Measurements from ENCODE around the gene OTOL1.
"Not testable (repeated sequence)": the region's sequence is repeated elsewhere in the genome, so short reads cannot be mapped to it uniquely, and the experiment has no call there.

The OTOL1 gene

DNA sequence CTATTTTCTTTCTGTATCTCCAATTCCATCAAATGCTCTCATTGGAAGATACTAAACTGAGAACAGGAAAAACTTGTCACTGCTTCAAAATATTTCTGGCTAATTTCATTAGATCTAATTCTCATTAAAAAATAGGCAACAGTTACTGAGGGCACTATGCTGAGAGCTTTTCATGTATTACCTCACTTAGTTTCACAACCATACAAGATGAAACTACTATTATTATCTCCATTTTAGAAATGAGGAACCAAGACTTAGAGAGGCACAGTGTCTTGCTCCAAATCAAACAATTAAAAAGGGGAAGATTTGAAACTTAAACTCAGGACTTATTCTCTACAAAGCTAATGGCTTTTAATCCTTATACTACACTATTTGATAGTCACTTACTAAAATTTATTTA lies 7.2 kb upstream of the OTOL1 start:
- Histone ChIP-seq H3K27me3 (ENCODE audit: control insufficient read depth, insufficient read depth, low read length) (no peaks in the 10 kb centered on the region), H3K4me3 (ENCODE audit: low read length) (no peak overlapping the region), H3K36me3 (ENCODE audit: control insufficient read depth, insufficient read depth, low read length) (no peaks in the 10 kb centered on the region), H3K9ac (ENCODE audit: low read length) (no peak overlapping the region), H3K27ac (ENCODE audit: low read depth, low read length) (no peak overlapping the region), H3K4me1 (ENCODE audit: control insufficient read depth, insufficient read depth, low read length) (no peaks in the 10 kb centered on the region)

DNA sequence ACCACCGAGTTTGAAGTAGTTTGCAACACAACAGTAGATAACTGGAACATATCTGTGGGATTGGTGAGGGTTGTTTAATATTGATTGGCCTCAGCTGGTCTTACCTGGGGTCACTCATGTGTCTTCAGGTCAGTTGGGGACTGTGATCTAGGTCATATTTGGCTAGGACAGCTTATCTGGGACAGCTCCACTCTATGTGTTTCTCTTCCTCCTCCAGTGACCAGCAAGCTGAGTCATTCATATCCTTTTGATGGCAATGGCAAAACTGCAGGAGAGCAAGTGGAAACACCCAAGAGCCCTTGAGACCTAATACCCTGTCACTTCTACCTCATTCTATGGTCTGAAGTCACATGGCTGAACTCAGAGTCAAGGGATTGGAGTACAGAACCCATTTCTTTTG lies 5.8 kb upstream of the OTOL1 start:
- not testable (repeated sequence) for H3K36me3 ChIP-seq (ENCODE audit: control insufficient read depth, insufficient read depth, low read length); H3K27me3 ChIP-seq (ENCODE audit: control insufficient read depth, insufficient read depth, low read length); H3K4me3 ChIP-seq (ENCODE audit: low read length); H3K4me1 ChIP-seq (ENCODE audit: control insufficient read depth, insufficient read depth, low read length); H3K9ac ChIP-seq (ENCODE audit: low read length); H3K27ac ChIP-seq (ENCODE audit: low read depth, low read length)

- no peak overlapping the region for H3K27ac ChIP-seq (ENCODE audit: low read depth, low read length)
- no peaks in the 10 kb centered on the region for H3K36me3 ChIP-seq (ENCODE audit: control insufficient read depth, insufficient read depth, low read length)
- H3K4me1 ChIP-seq (ENCODE audit: control insufficient read depth, insufficient read depth, low read length) = no peaks in the 10 kb centered on the region
- no peak overlapping the region for H3K9ac ChIP-seq (ENCODE audit: low read length)
- H3K27me3 ChIP-seq (ENCODE audit: control insufficient read depth, insufficient read depth, low read length) = no peaks in the 10 kb centered on the region
- no peak overlapping the region for H3K4me3 ChIP-seq (ENCODE audit: low read length)
Observed at GRCh38 chr3:161498259-161498921, 1.8 kb downstream of the OTOL1 start.

- H3K36me3 ChIP-seq (ENCODE audit: control insufficient read depth, insufficient read depth, low read length) = no peaks in the 10 kb centered on the region
- H3K27ac ChIP-seq (ENCODE audit: low read depth, low read length) = no peak overlapping the region
- no peaks in the 10 kb centered on the region for H3K4me1 ChIP-seq (ENCODE audit: control insufficient read depth, insufficient read depth, low read length)
- no peaks in the 10 kb centered on the region for H3K27me3 ChIP-seq (ENCODE audit: control insufficient read depth, insufficient read depth, low read length)
- no peak overlapping the region for H3K4me3 ChIP-seq (ENCODE audit: low read length)
- no peak overlapping the region for H3K9ac ChIP-seq (ENCODE audit: low read length)
Observed at GRCh38 chr3:161500068-161500796, 3.6 kb downstream of the OTOL1 start.

- Histone ChIP-seq H3K4me3 (ENCODE audit: low read length) (no peak overlapping the region), H3K4me1 (ENCODE audit: control insufficient read depth, insufficient read depth, low read length) (no peaks in the 10 kb centered on the region), H3K36me3 (ENCODE audit: control insufficient read depth, insufficient read depth, low read length) (no peaks in the 10 kb centered on the region), H3K27me3 (ENCODE audit: control insufficient read depth, insufficient read depth, low read length) (no peaks in the 10 kb centered on the region), H3K9ac (ENCODE audit: low read length) (no peak overlapping the region), H3K27ac (ENCODE audit: low read depth, low read length) (no peak overlapping the region)
Observed at GRCh38 chr3:161503271-161503670, 6.7 kb downstream of the OTOL1 start.

- Histone ChIP-seq H3K9ac (ENCODE audit: low read length) (no peak overlapping the region), H3K4me3 (ENCODE audit: low read length) (no peak overlapping the region), H3K36me3 (ENCODE audit: control insufficient read depth, insufficient read depth, low read length) (no peaks in the 10 kb centered on the region), H3K27me3 (ENCODE audit: control insufficient read depth, insufficient read depth, low read length) (no peaks in the 10 kb centered on the region), H3K27ac (ENCODE audit: low read depth, low read length) (no peak overlapping the region), H3K4me1 (ENCODE audit: control insufficient read depth, insufficient read depth, low read length) (no peaks in the 10 kb centered on the region)
Observed at GRCh38 chr3:161508852-161509477, 12.4 kb downstream of the OTOL1 start.

DNA sequence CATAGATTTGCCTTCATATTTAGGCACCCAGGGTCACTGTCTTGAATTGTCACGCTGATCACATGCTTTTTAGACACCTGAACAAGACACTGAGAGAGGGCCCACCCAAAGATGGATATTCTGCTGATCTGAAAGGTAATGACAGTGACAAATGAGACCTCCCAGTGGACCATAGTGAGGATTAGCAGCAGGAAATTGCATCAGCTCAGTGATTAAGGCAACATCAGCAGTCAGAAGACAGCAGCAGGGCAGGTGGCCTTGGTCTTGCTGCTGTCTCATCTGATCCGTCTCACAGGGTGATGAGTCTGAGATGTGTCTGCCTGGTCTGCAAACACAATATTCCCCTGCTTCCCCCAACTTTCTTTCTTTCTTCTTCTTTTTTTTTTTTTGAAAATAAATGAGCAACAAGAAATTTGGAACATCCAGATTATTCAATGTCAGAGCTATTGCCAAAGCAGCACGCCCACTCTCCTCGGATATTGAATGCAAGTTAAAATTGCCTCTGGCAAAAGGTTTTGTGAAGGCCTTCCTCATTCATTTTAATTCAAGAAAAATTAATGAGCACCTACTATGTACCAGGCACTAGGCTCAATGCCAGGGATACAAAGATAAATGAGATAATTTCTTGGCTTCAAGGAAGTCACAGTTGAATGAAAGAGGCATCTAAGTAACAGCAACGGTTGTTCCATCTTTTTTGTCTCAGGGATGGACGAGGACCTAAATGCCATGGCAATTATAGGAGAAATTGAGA lies 14.1 kb downstream of the OTOL1 start:
- Histone ChIP-seq H3K27me3 (ENCODE audit: control insufficient read depth, insufficient read depth, low read length) (no peaks in the 10 kb centered on the region), H3K4me3 (ENCODE audit: low read length) (no peak overlapping the region), H3K4me1 (ENCODE audit: control insufficient read depth, insufficient read depth, low read length) (no peaks in the 10 kb centered on the region), H3K36me3 (ENCODE audit: control insufficient read depth, insufficient read depth, low read length) (no peaks in the 10 kb centered on the region), H3K27ac (ENCODE audit: low read depth, low read length) (no peak overlapping the region), H3K9ac (ENCODE audit: low read length) (no peak overlapping the region)

GRCh38 chr3:161523916-161524315 lies 27.3 kb downstream of the OTOL1 start:
- Histone ChIP-seq H3K27ac (ENCODE audit: low read depth, low read length) (no peak overlapping the region), H3K36me3 (ENCODE audit: control insufficient read depth, insufficient read depth, low read length) (no peaks in the 10 kb centered on the region), H3K4me1 (ENCODE audit: control insufficient read depth, insufficient read depth, low read length) (no peaks in the 10 kb centered on the region), H3K4me3 (ENCODE audit: low read length) (no peak overlapping the region), H3K27me3 (ENCODE audit: control insufficient read depth, insufficient read depth, low read length) (no peaks in the 10 kb centered on the region), H3K9ac (ENCODE audit: low read length) (no peak overlapping the region)

DNA sequence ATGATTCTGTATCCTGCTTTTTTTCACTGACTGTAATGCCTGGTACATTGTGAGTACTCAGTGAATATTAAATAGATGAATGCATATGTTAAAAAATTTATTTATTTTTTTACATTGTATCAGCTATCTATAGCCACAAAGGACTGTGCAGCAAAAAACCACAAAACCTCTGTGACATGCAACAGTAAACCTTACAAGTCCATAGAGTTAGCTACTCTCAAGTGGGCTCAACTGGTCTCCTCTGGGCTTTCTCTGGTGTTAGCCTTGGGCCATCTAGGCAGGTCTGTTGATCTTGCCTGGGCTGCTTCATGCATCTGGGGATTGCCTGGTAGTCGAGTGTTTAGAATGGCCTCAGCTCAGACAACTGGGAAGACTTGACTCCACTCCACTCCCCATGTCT lies 35.3 kb downstream of the OTOL1 start:
- Histone ChIP-seq H3K4me3 (ENCODE audit: low read length) (no peak overlapping the region), H3K9ac (ENCODE audit: low read length) (no peak overlapping the region), H3K4me1 (ENCODE audit: control insufficient read depth, insufficient read depth, low read length) (no peaks in the 10 kb centered on the region), H3K27ac (ENCODE audit: low read depth, low read length) (no peak overlapping the region), H3K36me3 (ENCODE audit: control insufficient read depth, insufficient read depth, low read length) (no peaks in the 10 kb centered on the region), H3K27me3 (ENCODE audit: control insufficient read depth, insufficient read depth, low read length) (no peaks in the 10 kb centered on the region)

DNA sequence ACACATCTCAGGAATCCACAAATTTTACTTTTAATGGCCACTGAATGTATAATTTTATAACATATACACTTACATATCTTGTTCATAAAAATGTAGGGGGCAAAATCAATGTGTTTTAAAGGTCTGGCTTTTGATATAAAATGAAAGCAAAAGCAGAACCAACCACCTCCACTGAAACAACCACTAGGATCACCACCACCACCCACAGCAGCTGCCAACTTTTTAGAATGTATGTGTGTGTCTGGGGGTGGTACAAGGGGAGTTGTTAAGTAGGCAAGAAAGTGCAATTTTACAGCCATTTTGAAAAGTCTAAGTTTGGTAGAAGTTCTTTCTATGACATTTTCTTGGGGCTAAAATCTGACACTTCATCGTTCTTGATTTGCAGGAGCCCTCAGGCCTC lies 44.0 kb downstream of the OTOL1 start:
- Histone ChIP-seq H3K27ac (ENCODE audit: low read depth, low read length) (no peak overlapping the region), H3K4me3 (ENCODE audit: low read length) (no peak overlapping the region), H3K36me3 (ENCODE audit: control insufficient read depth, insufficient read depth, low read length) (no peaks in the 10 kb centered on the region), H3K9ac (ENCODE audit: low read length) (no peak overlapping the region), H3K27me3 (ENCODE audit: control insufficient read depth, insufficient read depth, low read length) (no peaks in the 10 kb centered on the region), H3K4me1 (ENCODE audit: control insufficient read depth, insufficient read depth, low read length) (no peaks in the 10 kb centered on the region)

- no peaks in the 10 kb centered on the region for H3K4me1 ChIP-seq (ENCODE audit: control insufficient read depth, insufficient read depth, low read length)
- no peak overlapping the region for H3K4me3 ChIP-seq (ENCODE audit: low read length)
- H3K27ac ChIP-seq (ENCODE audit: low read depth, low read length) = no peak overlapping the region
- H3K36me3 ChIP-seq (ENCODE audit: control insufficient read depth, insufficient read depth, low read length) = no peaks in the 10 kb centered on the region
- no peaks in the 10 kb centered on the region for H3K27me3 ChIP-seq (ENCODE audit: control insufficient read depth, insufficient read depth, low read length)
- no peak overlapping the region for H3K9ac ChIP-seq (ENCODE audit: low read length)
Observed at GRCh38 chr3:161545824-161546223, 49.2 kb downstream of the OTOL1 start.

DNA sequence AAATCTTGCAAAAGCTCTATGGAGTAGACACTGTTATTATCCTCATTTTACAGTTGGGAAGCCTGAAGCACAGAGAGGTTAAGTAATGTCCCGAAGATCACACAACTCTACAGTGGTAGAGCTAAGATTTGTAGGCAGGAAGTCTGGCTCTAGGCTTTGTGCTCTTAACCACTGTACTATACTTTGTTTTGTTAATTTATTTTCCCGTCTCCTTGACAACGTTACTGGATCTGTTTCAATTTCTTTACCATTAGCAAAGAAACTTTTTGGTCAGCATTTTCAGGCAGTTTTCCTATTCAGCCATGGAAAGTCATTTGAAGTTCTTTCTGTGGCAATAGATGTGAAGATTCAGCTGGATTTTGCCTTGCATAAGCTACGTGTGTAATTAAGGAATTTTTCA lies 51.7 kb downstream of the OTOL1 start:
- H3K4me1 ChIP-seq (ENCODE audit: control insufficient read depth, insufficient read depth, low read length) = no peaks in the 10 kb centered on the region
- H3K27ac ChIP-seq (ENCODE audit: low read depth, low read length) = no peak overlapping the region
- H3K36me3 ChIP-seq (ENCODE audit: control insufficient read depth, insufficient read depth, low read length) = no peaks in the 10 kb centered on the region
- H3K4me3 ChIP-seq (ENCODE audit: low read length) = no peak overlapping the region
- no peaks in the 10 kb centered on the region for H3K27me3 ChIP-seq (ENCODE audit: control insufficient read depth, insufficient read depth, low read length)
- no peak overlapping the region for H3K9ac ChIP-seq (ENCODE audit: low read length)
